Thoracic aorta (tissue), 2 donors: ENCODE results near the gene PTPRF. TPM values are rescaled to one million over a fixed set of nuclear protein-coding genes. Genes with fewer than 3 reads are reported as not detected.

Experiments used
- ATAC-seq: fragments of 150-250 bp; one replicate; pipeline ENCODE4 v1.8.0; 2017; ENCODE audit warnings: low read depth; ENCODE audit not compliant: insufficient number of reproducible peaks, low FRiP score
- DNase-seq: peaks from one replicate; pipeline ENCODE4 v3.0.0-alpha.2; 2020; ENCODE audit warnings: low spot score
- H3K27ac ChIP-seq, 2 donors: fragments of 200-600 bp; sonication (generic); 1 replicate in 1 of 2; 2 replicates in 1 of 2; pipeline ENCODE4 v1.5.1; 2016; ENCODE audit warnings: mild to moderate bottlenecking in 2 of 2, moderate library complexity in 2 of 2
- H3K27me3 ChIP-seq: fragments of 200-600 bp; sonication (generic); replicated peaks from 2 replicates; pipeline ENCODE4 v1.6.0; 2016; ENCODE audit warnings: mild to moderate bottlenecking; ENCODE audit not compliant: insufficient read depth
- H3K36me3 ChIP-seq: fragments of 200-600 bp; sonication (generic); one replicate; pipeline ENCODE4 v1.5.1; 2016
- H3K4me1 ChIP-seq, 2 donors: fragments of 200-600 bp; sonication (generic); 1 replicate in 1 of 2; 2 replicates in 1 of 2; pipeline versions ENCODE4 v1.5.1 to v1.6.0; 2016; ENCODE audit warnings: low read depth in 2 of 2, mild to moderate bottlenecking in 1 of 2; ENCODE audit not compliant: control insufficient read depth in 1 of 2
- H3K4me3 ChIP-seq: fragments of 200-600 bp; sonication (generic); 2 replicates; pipeline ENCODE4 v1.5.1; 2016; ENCODE audit warnings: mild to moderate bottlenecking
- H3K9me3 ChIP-seq: fragments of 200-600 bp; sonication (generic); 2 replicates; pipeline ENCODE4 v1.5.1; 2016
- total RNA-seq, 2 donors: library from RNA; depleted of rRNA; stranded (reverse); fragments of >200 nt; gene quantifications; one replicate each; pipeline versions ENCODE4 v1.1.0 to v1.2.3, GENCODE V29; 2016
- TF ChIP-seq, protein P1 (sequence below): fragments of 200-600 bp; sonication (generic); IDR thresholded peaks from one replicate; pipeline ENCODE4 v1.5.1; 2019; ENCODE audit warnings: antibody characterized with exemption

The PTPRF gene
- total RNA-seq, 2 donors from 2014 or later = 43.9 to 55.1 TPM

DNA sequence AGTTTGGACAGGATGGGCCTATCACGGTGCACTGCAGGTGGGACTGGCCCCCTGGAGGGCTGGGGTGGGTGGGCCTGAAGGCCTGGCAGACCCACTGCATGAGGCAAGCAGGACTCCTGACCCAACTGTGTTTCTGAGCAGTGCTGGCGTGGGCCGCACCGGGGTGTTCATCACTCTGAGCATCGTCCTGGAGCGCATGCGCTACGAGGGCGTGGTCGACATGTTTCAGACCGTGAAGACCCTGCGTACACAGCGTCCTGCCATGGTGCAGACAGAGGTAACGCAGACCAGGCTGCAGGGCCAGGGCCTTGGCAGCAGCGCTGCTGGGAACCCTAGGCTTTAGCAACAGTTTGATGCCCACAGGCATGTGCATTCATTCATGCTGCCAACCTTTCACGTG is 90.3 kb downstream of the PTPRF start:
- no peaks in the 10 kb centered on the region for H3K9me3 ChIP-seq
- no peaks in the 10 kb centered on the region for H3K4me1 ChIP-seq
- DNase-seq = no peak
- peaks cover 20% of the 10 kb centered on the region for H3K36me3 ChIP-seq
- H3K27ac ChIP-seq = no peak overlapping the region
- TF ChIP-seq, protein P1, sequence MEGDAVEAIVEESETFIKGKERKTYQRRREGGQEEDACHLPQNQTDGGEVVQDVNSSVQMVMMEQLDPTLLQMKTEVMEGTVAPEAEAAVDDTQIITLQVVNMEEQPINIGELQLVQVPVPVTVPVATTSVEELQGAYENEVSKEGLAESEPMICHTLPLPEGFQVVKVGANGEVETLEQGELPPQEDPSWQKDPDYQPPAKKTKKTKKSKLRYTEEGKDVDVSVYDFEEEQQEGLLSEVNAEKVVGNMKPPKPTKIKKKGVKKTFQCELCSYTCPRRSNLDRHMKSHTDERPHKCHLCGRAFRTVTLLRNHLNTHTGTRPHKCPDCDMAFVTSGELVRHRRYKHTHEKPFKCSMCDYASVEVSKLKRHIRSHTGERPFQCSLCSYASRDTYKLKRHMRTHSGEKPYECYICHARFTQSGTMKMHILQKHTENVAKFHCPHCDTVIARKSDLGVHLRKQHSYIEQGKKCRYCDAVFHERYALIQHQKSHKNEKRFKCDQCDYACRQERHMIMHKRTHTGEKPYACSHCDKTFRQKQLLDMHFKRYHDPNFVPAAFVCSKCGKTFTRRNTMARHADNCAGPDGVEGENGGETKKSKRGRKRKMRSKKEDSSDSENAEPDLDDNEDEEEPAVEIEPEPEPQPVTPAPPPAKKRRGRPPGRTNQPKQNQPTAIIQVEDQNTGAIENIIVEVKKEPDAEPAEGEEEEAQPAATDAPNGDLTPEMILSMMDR = no peak
- no peak for ATAC-seq
- H3K4me3 ChIP-seq = no peak overlapping the region
- no peaks in the 10 kb centered on the region for H3K27me3 ChIP-seq

DNA sequence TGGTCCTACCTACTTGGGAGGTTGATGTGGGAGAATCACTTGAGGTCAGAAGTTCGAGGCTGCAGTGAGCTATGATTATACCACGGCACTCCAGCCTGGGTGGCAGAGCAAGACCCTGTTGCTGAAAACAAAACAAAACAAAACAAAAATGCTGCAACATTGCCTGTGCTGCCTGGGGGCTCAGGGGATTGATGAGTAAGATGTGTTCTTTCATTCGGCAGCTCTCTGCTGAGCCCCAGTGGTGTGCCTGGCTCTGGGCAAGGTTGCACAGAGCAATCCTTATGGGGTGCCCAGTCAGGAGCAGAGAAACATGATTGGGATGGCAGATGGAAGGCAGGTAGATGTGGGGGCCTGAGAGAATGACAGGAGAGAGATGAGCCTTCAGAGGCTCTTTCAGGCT is 90.7 kb downstream of the PTPRF start:
- Histone ChIP-seq H3K4me3 (no peak overlapping the region), H3K27me3 (no peaks in the 10 kb centered on the region), H3K9me3 (no peaks in the 10 kb centered on the region), H3K4me1 (no peaks in the 10 kb centered on the region), H3K27ac (no peak overlapping the region), H3K36me3 (peaks cover 16% of the 10 kb centered on the region)
- ATAC-seq (no peak), DNase-seq (no peak)
- TF ChIP-seq, protein P1 = no peak

DNA sequence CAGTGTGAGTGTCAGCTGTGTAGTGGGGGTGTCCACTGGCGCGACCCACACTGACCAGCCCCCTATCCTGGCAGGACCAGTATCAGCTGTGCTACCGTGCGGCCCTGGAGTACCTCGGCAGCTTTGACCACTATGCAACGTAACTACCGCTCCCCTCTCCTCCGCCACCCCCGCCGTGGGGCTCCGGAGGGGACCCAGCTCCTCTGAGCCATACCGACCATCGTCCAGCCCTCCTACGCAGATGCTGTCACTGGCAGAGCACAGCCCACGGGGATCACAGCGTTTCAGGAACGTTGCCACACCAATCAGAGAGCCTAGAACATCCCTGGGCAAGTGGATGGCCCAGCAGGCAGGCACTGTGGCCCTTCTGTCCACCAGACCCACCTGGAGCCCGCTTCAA is 91.2 kb downstream of the PTPRF start:
- peaks cover 14% of the 10 kb centered on the region for H3K36me3 ChIP-seq
- H3K4me3 ChIP-seq = no peak overlapping the region
- H3K27ac ChIP-seq = no peak overlapping the region
- DNase-seq = no peak
- no peaks in the 10 kb centered on the region for H3K27me3 ChIP-seq
- TF ChIP-seq, protein P1 = no peak
- H3K9me3 ChIP-seq = no peaks in the 10 kb centered on the region
- H3K4me1 ChIP-seq = no peaks in the 10 kb centered on the region
- no peak for ATAC-seq

DNA sequence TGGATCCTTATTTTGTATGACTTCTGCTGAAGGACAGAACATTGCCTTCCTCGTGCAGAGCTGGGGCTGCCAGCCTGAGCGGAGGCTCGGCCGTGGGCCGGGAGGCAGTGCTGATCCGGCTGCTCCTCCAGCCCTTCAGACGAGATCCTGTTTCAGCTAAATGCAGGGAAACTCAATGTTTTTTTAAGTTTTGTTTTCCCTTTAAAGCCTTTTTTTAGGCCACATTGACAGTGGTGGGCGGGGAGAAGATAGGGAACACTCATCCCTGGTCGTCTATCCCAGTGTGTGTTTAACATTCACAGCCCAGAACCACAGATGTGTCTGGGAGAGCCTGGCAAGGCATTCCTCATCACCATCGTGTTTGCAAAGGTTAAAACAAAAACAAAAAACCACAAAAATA is 91.8 kb downstream of the PTPRF start:
- no peaks in the 10 kb centered on the region for H3K27me3 ChIP-seq
- H3K27ac ChIP-seq = no peak overlapping the region
- no peak overlapping the region for H3K4me3 ChIP-seq
- H3K9me3 ChIP-seq = no peaks in the 10 kb centered on the region
- peaks cover 14% of the 10 kb centered on the region for H3K36me3 ChIP-seq
- ATAC-seq (no peak), DNase-seq (no peak)
- TF ChIP-seq, protein P1 = no peak
- no peaks in the 10 kb centered on the region for H3K4me1 ChIP-seq

DNA sequence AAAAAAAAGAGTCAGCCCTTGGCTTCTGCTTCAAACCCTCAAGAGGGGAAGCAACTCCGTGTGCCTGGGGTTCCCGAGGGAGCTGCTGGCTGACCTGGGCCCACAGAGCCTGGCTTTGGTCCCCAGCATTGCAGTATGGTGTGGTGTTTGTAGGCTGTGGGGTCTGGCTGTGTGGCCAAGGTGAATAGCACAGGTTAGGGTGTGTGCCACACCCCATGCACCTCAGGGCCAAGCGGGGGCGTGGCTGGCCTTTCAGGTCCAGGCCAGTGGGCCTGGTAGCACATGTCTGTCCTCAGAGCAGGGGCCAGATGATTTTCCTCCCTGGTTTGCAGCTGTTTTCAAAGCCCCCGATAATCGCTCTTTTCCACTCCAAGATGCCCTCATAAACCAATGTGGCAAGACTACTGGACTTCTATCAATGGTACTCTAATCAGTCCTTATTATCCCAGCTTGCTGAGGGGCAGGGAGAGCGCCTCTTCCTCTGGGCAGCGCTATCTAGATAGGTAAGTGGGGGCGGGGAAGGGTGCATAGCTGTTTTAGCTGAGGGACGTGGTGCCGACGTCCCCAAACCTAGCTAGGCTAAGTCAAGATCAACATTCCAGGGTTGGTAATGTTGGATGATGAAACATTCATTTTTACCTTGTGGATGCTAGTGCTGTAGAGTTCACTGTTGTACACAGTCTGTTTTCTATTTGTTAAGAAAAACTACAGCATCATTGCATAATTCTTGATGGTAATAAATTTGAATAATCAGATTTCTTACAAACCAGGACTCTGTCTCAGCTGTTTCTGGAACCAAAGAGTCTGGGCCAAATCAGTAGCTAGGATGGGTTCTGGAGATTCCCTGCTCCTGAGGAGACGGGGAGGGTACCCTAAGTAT is 92.5 kb downstream of the PTPRF start:
- DNase-seq (no peak), ATAC-seq (no peak)
- Histone ChIP-seq H3K27ac (no peak overlapping the region), H3K4me1 (no peaks in the 10 kb centered on the region), H3K27me3 (no peaks in the 10 kb centered on the region), H3K4me3 (no peak overlapping the region), H3K36me3 (peaks cover 14% of the 10 kb centered on the region), H3K9me3 (no peaks in the 10 kb centered on the region)
- TF ChIP-seq, protein P1 = no peak
